ENCODE data around the gene ALX4.

ALX4 gene

DNA sequence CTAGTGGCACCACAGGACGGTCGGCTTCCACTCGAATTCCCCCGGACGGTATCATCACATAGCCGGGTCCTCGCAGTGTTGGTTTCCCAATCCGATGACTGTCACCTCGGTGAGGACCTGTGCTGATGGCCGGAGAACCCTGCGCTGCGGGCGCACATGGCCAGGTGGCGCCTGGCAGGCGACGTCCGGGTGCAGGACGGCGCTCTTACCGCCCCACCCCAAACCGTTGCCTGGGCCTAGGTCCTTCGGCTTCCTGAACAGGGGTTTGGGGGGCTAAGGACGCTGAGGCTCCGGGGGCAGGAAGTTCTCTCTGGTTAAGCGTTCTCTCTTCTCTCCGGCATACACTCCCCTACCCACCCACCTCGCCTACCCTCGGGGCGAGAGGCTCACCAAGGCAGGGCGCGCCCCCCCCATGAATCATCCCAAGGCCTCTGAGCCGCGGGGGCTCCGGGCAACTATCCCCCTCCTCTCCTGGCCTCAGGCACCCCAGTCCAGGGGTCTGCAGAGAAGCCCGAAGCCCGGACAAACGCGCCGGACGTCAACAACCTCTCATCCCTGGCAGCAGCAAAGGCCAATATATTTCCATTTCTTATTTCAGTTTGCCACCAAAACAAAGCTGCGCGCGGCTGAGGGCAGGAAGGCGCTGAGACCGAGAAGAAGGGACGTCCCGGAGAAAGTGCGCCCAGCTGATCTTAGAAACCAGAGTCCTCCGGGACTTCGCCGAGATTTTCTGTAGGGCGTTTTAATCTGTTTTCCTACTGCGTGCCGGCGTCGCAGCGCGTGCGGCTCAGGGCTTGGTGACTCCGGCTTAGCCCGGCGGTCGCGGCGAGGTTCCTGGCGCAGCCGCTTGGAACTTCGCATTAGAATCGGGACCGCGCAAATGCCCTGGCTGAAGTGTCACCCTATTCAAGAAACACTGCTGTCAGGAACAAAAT lies 5.6 kb downstream of the ALX4 start:
- no peaks in the 10 kb centered on the region for H3K9me3 Mint-ChIP-seq
- peak overlapping the region; percentile 79 for H3K4me3 Mint-ChIP-seq
- H3K27ac Mint-ChIP-seq, result no peak overlapping the region
- no peaks in the 10 kb centered on the region for H3K36me3 Mint-ChIP-seq (ENCODE audit: low read depth)
- peaks cover 96% of the 10 kb centered on the region for H3K27me3 Mint-ChIP-seq
- DNase-seq, result no peak
- peaks cover 37% of the 10 kb centered on the region for H3K4me1 Mint-ChIP-seq (ENCODE audit: low read depth)

DNA sequence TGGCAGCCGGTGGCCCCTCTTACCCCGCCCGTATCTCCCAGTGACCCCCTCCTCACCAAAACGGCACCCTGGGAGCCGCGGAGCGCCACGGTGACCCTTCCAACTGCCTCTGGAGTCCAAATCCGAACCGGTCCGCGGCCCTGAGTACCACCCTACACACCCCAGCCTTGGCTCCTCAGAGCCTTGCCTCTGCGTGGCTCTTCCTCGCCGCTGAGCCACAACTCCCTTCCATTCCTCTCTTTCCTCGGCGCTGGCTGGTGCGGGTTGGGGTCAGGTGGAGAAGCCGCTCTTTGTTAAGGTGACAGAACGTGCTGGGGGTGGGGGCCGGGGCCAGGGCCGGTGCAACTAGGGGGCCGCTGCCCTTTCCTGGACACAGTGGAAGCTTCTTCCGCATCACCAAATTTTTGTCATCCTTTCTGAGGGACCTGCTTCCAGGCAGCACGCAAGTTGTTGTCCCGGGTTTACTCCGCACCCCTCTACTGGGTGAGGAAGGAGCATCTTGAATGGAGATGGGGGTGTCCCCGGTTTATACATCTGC lies 6.5 kb downstream of the ALX4 start:
- no peak for DNase-seq
- no peak overlapping the region for H3K27ac Mint-ChIP-seq
- no peaks in the 10 kb centered on the region for H3K36me3 Mint-ChIP-seq (ENCODE audit: low read depth)
- no peaks in the 10 kb centered on the region for H3K9me3 Mint-ChIP-seq
- peaks cover 96% of the 10 kb centered on the region for H3K27me3 Mint-ChIP-seq
- no peak overlapping the region for H3K4me3 Mint-ChIP-seq
- H3K4me1 Mint-ChIP-seq (ENCODE audit: low read depth), result peaks cover 34% of the 10 kb centered on the region

DNA sequence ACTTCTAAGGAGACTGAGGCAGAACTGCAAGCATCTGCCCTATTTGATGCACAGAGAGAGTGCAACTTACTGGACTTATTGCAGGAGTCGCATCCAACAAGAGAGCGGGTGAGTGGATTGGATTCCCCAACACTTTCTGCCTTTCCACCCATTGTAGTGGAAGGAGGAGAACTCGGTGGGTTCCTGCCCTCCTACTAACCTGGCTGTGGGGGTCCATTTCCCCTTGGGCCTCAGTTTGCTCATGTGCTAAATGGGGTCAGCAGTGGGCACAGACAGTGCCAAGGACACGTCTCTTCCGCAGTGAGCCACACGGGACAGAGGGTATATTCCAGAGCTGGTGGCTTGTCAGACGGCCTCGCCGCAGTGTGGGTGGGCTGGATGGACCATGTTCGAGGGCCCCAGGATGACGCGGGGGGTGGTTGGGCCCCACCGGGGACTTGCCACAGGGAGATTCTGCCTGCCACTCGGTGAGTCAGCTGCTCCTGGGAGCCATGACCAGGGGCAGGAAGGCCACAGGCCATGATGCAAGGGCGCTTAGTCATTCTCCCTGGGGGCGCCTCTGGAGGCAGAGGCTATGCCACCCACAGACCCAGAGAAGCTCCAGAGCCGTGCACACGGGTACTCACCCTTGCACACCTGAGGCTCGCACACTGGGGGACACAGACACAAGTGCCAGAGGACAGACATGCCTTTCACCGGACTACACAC lies 8.2 kb downstream of the ALX4 start:
- Mint-ChIP-seq H3K36me3 (ENCODE audit: low read depth) (no peaks in the 10 kb centered on the region), H3K9me3 (no peaks in the 10 kb centered on the region), H3K27me3 (peaks cover 87% of the 10 kb centered on the region), H3K27ac (no peak overlapping the region), H3K4me3 (no peak overlapping the region), H3K4me1 (ENCODE audit: low read depth) (peaks cover 33% of the 10 kb centered on the region)
- no peak for DNase-seq

DNA sequence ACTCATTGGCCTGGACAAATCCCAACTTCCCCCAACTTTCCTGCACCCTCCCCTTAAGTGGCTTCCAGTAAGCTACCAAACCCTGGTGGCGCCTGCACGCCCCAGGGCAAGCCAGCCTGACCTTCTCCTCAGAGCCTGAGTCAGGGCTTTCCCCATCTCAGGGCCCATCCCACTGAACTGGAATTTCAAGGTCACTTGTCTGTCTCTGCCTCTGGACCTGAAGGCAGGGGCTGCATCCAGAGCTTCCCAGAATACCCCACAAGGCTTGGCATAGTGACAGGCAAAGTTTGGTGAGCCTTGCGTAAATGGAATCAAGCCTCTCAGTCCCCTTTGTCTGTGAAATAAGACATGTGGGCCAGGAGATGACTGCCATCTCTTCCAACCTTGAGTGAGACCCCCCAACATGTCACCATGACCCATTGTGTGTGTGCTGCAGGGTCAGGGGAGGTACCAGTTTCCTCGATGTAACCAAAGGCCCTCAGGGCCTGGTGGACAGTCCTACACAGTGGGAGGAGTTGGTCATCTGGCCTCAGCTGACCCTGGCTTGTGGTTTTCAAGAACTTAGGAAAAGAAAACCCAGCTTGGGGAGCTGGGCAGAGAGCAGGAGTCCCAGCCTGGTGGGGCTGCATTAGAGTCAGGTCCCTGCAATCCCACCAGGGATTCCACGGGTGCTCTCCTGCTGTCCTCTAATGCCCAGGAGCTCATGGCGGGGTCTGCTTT lies 8.9 kb downstream of the ALX4 start:
- no peaks in the 10 kb centered on the region for H3K9me3 Mint-ChIP-seq
- H3K27me3 Mint-ChIP-seq, result peaks cover 85% of the 10 kb centered on the region
- no peak overlapping the region for H3K4me3 Mint-ChIP-seq
- no peaks in the 10 kb centered on the region for H3K36me3 Mint-ChIP-seq (ENCODE audit: low read depth)
- H3K27ac Mint-ChIP-seq, result no peak overlapping the region
- peaks cover 26% of the 10 kb centered on the region for H3K4me1 Mint-ChIP-seq (ENCODE audit: low read depth)
- no peak for DNase-seq

DNA sequence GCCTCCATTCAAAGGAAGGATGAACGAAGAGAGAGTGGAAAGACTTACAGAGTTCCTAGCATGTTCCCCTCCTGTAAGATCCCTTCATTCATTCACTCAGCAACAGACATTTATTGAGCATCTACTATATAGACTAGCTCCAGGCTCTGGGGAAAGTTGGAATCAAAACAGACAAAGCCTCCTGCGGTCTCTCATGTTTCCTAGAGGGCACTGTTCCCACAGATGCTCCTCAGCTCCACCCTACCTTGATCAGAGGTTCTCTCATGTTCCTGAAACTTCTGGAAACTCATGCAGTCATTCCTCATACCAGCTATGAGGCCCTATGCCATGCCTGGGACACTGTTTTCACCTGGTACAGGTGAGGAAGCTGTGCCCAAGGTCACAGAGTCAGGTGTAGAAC lies 11.1 kb downstream of the ALX4 start:
- Mint-ChIP-seq H3K4me3 (no peak overlapping the region), H3K4me1 (ENCODE audit: low read depth) (peaks cover 5% of the 10 kb centered on the region), H3K27me3 (peaks cover 74% of the 10 kb centered on the region), H3K9me3 (no peaks in the 10 kb centered on the region), H3K27ac (no peak overlapping the region), H3K36me3 (ENCODE audit: low read depth) (no peaks in the 10 kb centered on the region)
- DNase-seq, result no peak

DNA sequence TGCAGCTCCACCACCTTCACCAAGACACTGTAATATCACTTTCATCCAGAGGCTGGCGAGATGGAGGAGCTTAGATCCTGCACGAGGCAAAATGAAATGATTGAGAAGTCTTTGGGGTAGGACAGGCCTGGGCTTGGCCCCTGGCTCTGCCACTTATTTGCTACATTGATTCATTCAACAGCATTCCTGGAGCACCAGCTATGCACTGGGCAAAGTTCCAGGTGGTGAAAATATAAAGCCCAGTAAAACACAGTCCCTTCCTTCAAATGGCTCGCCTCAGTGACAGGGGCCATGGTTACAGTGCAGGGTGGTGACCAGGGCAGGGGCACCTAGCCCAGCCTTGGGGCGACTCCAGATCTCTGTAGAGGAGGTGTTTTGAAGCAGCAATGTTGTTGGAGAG lies 19.7 kb downstream of the ALX4 start:
- Mint-ChIP-seq H3K27me3 (peaks cover 14% of the 10 kb centered on the region), H3K27ac (no peak overlapping the region), H3K36me3 (ENCODE audit: low read depth) (no peaks in the 10 kb centered on the region), H3K4me1 (ENCODE audit: low read depth) (no peaks in the 10 kb centered on the region), H3K4me3 (no peak overlapping the region), H3K9me3 (no peaks in the 10 kb centered on the region)
- DNase-seq, result no peak

DNA sequence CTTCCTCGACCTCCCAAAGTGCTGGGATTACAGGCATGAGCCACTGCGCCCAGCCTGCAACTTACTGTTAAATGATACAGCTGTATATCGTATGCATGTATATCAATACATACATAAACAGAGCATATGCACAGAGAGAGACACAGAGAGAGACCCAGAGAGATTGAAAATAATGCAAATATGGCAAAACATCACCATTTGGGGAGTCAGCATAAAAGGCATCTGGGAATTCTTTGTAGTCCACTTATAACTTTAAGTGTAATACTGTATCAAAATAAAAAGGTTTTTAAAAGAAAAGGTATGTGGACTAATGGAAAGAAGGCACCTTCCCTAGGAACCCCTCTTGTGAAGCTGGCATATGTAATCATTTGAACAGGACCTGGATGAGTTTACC lies 21.8 kb downstream of the ALX4 start:
- no peaks in the 10 kb centered on the region for H3K4me1 Mint-ChIP-seq (ENCODE audit: low read depth)
- no peaks in the 10 kb centered on the region for H3K9me3 Mint-ChIP-seq
- DNase-seq, result no peak
- no peak overlapping the region for H3K27ac Mint-ChIP-seq
- no peaks in the 10 kb centered on the region for H3K36me3 Mint-ChIP-seq (ENCODE audit: low read depth)
- no peak overlapping the region for H3K4me3 Mint-ChIP-seq
- H3K27me3 Mint-ChIP-seq, result peaks cover 7% of the 10 kb centered on the region

DNA sequence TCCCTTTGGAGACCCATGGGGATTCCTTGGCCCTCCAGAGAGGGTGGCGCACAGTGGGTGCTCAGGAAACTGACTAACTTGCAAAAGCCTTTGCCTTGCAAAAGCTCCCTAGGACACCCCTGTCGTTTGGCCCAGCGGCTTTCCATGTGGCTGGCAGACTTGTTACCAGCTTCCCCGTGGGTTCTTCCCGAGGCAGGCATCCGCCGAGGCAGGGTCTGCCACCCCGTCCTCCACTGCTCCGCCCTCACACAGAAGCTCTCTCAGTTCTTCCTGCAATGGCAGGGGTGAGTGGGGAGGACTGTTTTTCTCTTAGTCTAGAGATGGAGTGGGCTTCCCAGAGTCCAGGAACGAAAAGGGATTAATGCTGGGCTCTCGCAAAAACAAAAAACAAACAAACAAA lies 23.0 kb downstream of the ALX4 start:
- Mint-ChIP-seq H3K4me3 (no peak overlapping the region), H3K9me3 (no peaks in the 10 kb centered on the region), H3K27me3 (peaks cover 7% of the 10 kb centered on the region), H3K27ac (no peak overlapping the region), H3K4me1 (ENCODE audit: low read depth) (no peaks in the 10 kb centered on the region), H3K36me3 (ENCODE audit: low read depth) (no peaks in the 10 kb centered on the region)
- no peak for DNase-seq

DNA sequence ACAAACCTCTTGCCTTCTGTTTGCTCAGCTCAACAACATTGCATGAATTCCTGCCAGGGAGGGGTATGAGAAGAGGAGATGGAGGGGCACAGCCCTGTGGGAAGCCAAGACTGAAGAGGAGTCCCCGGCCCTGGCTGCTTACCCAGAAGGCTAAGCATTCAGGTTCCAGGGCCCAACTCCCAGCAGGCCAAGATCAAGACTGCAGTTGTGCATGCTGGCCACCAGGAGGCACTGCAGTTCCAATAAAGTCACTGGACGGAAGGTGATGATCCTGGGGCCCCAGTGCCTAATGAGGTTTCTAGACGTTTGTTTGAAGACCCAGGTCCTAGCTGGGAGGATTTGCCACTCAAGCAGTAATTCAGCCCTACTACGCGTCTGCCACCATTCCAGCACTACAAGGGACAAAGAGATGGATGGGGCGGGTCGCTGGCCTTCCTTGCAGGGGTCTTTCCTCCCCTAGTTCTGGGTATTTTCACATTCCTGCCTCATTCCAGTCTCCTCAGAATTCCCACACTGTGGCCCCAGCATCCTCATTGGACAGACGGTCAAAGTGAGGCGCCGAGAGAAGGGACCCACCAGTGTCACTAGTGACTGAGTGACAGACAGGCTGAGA lies 23.6 kb downstream of the ALX4 start:
- Mint-ChIP-seq H3K4me1 (ENCODE audit: low read depth) (no peaks in the 10 kb centered on the region), H3K4me3 (no peak overlapping the region), H3K36me3 (ENCODE audit: low read depth) (no peaks in the 10 kb centered on the region), H3K9me3 (no peaks in the 10 kb centered on the region), H3K27ac (no peak overlapping the region), H3K27me3 (peaks cover 7% of the 10 kb centered on the region)
- DNase-seq, result peak; percentile 70

DNA sequence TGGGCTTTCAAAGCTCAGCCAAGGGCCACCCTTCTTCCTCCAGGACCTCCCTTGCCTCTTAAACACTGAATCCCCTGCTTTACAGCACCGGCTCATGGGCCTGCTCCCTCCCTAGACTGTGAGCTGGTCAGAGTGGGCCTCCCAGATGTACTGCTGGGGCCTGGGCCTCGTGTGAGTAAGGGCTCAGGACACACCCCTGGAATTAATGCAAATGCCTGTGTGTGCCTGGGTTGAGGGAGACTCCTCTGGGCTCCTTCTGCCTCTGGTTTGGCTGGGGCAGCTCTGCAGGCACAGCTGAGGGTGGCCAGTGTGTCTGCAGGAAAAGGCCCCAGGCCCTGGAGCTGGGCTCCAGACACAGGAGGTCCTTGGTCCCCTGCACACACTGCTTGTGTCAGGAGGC lies 24.2 kb downstream of the ALX4 start:
- Mint-ChIP-seq H3K4me1 (ENCODE audit: low read depth) (no peaks in the 10 kb centered on the region), H3K27ac (no peak overlapping the region), H3K9me3 (no peaks in the 10 kb centered on the region), H3K4me3 (no peak overlapping the region), H3K27me3 (peaks cover 12% of the 10 kb centered on the region), H3K36me3 (ENCODE audit: low read depth) (no peaks in the 10 kb centered on the region)
- no peak for DNase-seq

DNA sequence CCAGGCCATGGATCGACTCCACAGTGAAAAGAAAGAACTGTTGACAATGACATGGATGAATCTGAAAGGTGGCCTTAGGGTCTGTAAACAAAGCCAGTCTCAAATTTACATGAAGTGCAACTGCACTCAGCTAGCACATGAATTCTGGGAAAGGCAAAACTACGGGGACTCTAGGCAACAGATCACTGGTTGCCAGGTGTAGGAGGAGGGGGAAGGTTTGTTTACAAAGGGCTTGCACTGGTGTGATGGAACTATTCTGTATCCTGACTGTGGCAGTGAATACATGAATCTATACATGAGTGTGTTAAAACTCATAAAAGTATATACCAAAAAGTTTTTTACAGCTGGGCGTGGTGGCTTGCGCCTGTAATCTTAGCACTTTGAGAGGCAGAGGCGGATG lies 27.3 kb downstream of the ALX4 start:
- Mint-ChIP-seq H3K27ac (no peak overlapping the region), H3K4me1 (ENCODE audit: low read depth) (no peaks in the 10 kb centered on the region), H3K27me3 (peaks cover 5% of the 10 kb centered on the region), H3K36me3 (ENCODE audit: low read depth) (no peaks in the 10 kb centered on the region), H3K9me3 (no peaks in the 10 kb centered on the region), H3K4me3 (no peak overlapping the region)
- no peak for DNase-seq

DNA sequence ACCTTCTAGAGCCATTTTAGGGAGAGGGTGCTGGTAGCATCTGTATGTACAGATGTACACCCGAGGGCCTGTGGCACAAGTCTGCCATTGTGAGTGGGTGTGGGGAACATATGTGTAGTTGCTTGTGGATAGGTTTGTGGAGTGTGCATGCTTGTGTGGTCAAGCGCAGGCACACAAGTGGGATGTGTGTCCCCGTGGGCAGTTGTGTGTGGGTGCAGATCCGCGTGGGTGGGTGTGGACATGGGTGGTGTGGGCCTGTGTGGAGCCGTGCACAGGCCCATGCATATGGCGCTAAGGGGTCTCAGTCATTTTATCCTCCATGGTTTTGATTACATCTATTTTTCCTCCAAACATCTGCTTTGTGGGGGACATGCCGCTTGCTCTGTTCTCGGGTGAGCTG lies 28.8 kb downstream of the ALX4 start:
- no peaks in the 10 kb centered on the region for H3K9me3 Mint-ChIP-seq
- no peak overlapping the region for H3K27ac Mint-ChIP-seq
- H3K4me3 Mint-ChIP-seq, result no peak overlapping the region
- H3K4me1 Mint-ChIP-seq (ENCODE audit: low read depth), result no peaks in the 10 kb centered on the region
- H3K36me3 Mint-ChIP-seq (ENCODE audit: low read depth), result no peaks in the 10 kb centered on the region
- peaks cover 5% of the 10 kb centered on the region for H3K27me3 Mint-ChIP-seq
- DNase-seq, result no peak

DNA sequence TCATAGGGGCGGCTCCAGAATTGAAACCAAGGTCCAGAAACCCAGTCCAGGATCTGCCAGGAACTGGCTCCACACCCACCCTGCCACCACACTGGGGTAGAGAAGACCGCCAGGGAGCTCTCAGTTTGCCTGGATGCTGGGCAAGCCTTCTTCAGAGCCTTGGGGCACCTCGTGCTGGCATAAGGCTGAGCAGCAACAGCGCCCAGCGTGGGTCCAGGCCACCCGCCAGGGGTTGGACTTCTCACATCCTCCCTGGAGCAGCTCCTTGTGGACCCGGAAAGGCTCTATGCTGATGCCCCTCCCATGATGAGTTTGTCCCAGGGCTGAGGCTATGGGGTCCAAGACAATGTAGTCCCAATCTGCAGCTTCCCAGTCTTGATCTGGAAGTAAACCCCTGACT lies 29.7 kb downstream of the ALX4 start:
- no peak overlapping the region for H3K27ac Mint-ChIP-seq
- no peaks in the 10 kb centered on the region for H3K9me3 Mint-ChIP-seq
- H3K4me1 Mint-ChIP-seq (ENCODE audit: low read depth), result no peaks in the 10 kb centered on the region
- no peak overlapping the region for H3K4me3 Mint-ChIP-seq
- no peak for DNase-seq
- no peaks in the 10 kb centered on the region for H3K36me3 Mint-ChIP-seq (ENCODE audit: low read depth)
- H3K27me3 Mint-ChIP-seq, result peaks cover 5% of the 10 kb centered on the region

DNA sequence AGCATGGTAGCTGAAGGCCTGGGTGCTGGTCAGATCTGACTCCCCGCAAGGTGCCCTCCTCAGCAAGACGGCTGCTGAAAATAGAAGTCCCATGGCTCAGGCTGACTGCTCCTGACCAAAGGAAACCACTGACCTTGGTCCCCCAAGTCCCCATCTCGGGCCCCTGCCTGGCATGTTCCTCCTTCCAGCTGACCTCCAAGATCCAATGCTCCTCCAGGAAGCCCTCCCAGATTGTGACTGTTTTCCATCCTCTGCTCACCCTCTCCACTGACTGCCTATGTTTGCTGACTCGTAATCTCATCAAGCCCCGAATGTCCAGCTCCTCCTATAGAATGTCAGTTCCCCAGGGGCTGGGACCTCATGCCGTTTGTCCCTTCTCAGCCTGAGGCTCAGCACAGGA lies 30.5 kb downstream of the ALX4 start:
- Mint-ChIP-seq H3K4me3 (no peak overlapping the region), H3K4me1 (ENCODE audit: low read depth) (no peaks in the 10 kb centered on the region), H3K36me3 (ENCODE audit: low read depth) (no peaks in the 10 kb centered on the region), H3K27ac (no peak overlapping the region), H3K9me3 (no peaks in the 10 kb centered on the region), H3K27me3 (peaks cover 5% of the 10 kb centered on the region)
- DNase-seq, result no peak
